ENCODE results near the gene ADAM22.

The ADAM22 gene

DNA sequence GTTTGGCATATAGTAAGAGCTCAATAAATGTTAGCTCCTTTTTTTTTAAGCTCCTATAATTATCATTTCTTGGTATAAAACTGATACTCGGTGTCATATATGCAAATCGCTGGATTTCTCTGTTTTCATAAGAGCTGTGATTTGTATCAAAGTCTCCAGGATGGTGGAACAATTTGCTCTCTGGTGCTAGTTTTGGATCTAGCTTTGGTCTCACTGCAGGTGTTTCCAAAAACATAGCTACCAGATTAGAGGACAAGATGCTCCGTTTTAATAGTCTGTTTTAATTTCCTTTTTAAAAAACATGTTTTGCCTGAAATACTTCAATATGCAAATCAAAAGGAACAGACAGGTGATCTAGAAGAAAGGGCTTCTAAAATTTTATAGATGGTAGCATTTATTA lies 25.3 kb downstream of the ADAM22 start (continued):
- TF ChIP-seq ZNF747 (tag by site-specific recombination; IDR thresholded peaks at IDR 0.05): no peak

DNA sequence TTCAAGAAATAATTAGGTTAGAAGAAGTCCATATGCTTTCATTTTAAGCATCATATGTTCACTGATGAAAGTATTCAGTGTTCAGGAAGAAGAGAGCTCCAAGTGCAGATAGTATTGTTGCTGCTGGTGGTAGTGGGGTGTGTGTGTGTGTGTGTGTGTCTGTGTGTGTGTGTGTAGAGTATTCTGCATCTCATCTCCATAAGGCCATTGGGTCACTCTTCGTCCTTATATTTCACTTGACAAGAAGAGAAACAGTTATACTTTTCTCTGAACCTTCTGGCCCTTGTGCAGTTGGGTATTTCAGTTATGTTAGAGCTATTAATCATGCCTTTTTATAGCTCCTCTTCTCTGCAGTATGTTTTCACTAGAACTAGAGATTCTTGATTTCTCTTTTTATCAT lies 26.2 kb downstream of the ADAM22 start:
- TF ChIP-seq GLIS2 (tag by site-specific recombination; IDR thresholded peaks at IDR 0.05) (no peak), SP3 (tag by site-specific recombination; IDR thresholded peaks at IDR 0.05) (no peak), SCRT1 (tag by site-specific recombination; IDR thresholded peaks at IDR 0.05; ENCODE audit: borderline replicate concordance) (no peak), ZBTB7A (tag by site-specific recombination; IDR thresholded peaks at IDR 0.05; ENCODE audit: low read depth) (no peak), ZNF404 (tag by site-specific recombination; IDR thresholded peaks at IDR 0.05) (no peak), ZNF138 (tag by site-specific recombination; IDR thresholded peaks at IDR 0.05; ENCODE audit: borderline replicate concordance) (no peak), ZNF19 (tag by site-specific recombination; IDR thresholded peaks at IDR 0.05; ENCODE audit: low read depth) (no peak), ZNF175 (tag by site-specific recombination; IDR thresholded peaks at IDR 0.05) (no peak), ZNF837 (tag by site-specific recombination; IDR thresholded peaks at IDR 0.05) (no peak), HOXD13 (CRISPR knock-in tag; IDR thresholded peaks at IDR 0.05; ENCODE audit: borderline replicate concordance) (no peak), ZNF585B (tag by site-specific recombination; IDR thresholded peaks at IDR 0.05) (no peak), REPIN1 (tag by site-specific recombination; IDR thresholded peaks at IDR 0.05; ENCODE audit: low read depth) (no peak), ZNF366 (tag by site-specific recombination; conservative IDR thresholded peaks at IDR 0.05) (no peak), ZNF155 (tag by site-specific recombination; IDR thresholded peaks at IDR 0.05) (no peak), ZFP37 (tag by site-specific recombination; IDR thresholded peaks at IDR 0.05) (no peak), ZFP41 (tag by site-specific recombination; IDR thresholded peaks at IDR 0.05; ENCODE audit: borderline replicate concordance) (no peak), ZNF777 (tag by site-specific recombination; IDR thresholded peaks at IDR 0.05; ENCODE audit: borderline replicate concordance) (no peak)
- TF ChIP-seq, protein P1, sequence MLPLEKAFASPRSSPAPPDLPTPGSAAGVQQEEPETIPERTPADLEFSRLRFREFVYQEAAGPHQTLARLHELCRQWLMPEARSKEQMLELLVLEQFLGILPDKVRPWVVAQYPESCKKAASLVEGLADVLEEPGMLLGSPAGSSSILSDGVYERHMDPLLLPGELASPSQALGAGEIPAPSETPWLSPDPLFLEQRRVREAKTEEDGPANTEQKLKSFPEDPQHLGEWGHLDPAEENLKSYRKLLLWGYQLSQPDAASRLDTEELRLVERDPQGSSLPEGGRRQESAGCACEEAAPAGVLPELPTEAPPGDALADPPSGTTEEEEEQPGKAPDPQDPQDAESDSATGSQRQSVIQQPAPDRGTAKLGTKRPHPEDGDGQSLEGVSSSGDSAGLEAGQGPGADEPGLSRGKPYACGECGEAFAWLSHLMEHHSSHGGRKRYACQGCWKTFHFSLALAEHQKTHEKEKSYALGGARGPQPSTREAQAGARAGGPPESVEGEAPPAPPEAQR (tag by site-specific recombination; IDR thresholded peaks at IDR 0.05): no peak
- no peak overlapping the region for H3K27ac ChIP-seq (ENCODE audit: extremely low read depth, low read depth, low read length)
- H3K4me3 ChIP-seq (ENCODE audit: low read depth, low read length): no peak overlapping the region
- ChIA-PET POLR2A (interaction anchor here (1.2 kb wide), 1 partner anchor 26 kb away, joined by 3 read pairs; the partner anchor contains the start of gene ADAM22), CTCF (interaction anchor here (0.7 kb wide), 2 partner anchors 546 to 1542 kb away, joined by 3 read pairs; no protein-coding TSS in a partner anchor)
- no peaks in the 10 kb centered on the region for H3K4me1 ChIP-seq (ENCODE audit: control insufficient read depth, insufficient read depth, low read length)
- H3K36me3 ChIP-seq (ENCODE audit: control insufficient read depth in 2 of 2, insufficient read depth in 1 of 2, low read length in 2 of 2): no peaks in the 10 kb centered on the region
- H3K9me3 ChIP-seq (ENCODE audit: control insufficient read depth, insufficient read depth, low read depth, low read length): no peaks in the 10 kb centered on the region

DNA sequence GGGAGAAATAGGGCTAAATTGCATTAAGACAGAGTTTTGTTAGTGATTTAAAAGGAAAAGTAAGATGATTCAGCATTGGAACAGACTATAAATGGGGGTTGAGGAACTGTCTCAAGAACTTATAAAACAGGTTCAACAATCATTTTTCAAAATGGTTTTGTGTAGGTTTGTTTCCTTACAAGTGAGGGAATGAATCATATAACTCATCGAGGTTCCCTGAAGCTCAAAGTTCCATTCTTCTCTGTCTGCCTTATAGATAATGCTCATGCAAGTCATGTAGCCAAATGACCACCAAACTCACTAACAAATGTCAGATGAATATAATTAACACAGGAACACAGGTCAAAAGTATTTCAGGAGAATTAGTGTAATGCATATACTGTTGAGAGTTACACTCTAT lies 27.7 kb downstream of the ADAM22 start:
- H3K27ac ChIP-seq (ENCODE audit: extremely low read depth, low read depth, low read length): no peak overlapping the region
- TF ChIP-seq, protein P2, sequence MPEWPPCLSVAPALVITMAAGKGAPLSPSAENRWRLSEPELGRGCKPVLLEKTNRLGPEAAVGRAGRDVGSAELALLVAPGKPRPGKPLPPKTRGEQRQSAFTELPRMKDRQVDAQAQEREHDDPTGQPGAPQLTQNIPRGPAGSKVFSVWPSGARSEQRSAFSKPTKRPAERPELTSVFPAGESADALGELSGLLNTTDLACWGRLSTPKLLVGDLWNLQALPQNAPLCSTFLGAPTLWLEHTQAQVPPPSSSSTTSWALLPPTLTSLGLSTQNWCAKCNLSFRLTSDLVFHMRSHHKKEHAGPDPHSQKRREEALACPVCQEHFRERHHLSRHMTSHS (tag by site-specific recombination; IDR thresholded peaks at IDR 0.05): no peak
- no peaks in the 10 kb centered on the region for H3K4me1 ChIP-seq (ENCODE audit: control insufficient read depth, insufficient read depth, low read length)
- ChIA-PET POLR2A (no interaction called here), CTCF (no interaction called here)
- no peak overlapping the region for H3K4me3 ChIP-seq (ENCODE audit: low read depth, low read length)
- no peaks in the 10 kb centered on the region for H3K36me3 ChIP-seq (ENCODE audit: control insufficient read depth in 2 of 2, insufficient read depth in 1 of 2, low read length in 2 of 2)
- no peaks in the 10 kb centered on the region for H3K9me3 ChIP-seq (ENCODE audit: control insufficient read depth, insufficient read depth, low read depth, low read length)

DNA sequence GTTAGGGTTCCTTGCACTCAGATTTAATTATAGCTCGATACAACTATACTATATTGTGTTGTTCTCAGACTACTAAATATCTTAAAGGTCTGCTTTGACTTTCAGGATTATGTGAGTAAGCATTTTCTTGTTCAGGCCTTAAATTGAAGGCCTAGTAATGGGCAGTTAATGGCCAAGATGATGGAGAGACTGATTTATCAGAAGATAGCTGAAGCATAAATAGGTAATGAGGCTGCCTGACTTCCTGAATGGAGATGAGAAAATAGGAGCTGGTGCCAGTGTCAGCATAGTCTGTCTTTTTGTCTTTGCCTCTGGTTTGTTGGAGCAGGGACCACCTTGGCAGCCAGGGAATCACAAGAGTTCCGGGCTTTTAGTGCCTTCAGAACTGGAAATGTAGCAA lies 32.2 kb downstream of the ADAM22 start:
- TF ChIP-seq, protein P3, sequence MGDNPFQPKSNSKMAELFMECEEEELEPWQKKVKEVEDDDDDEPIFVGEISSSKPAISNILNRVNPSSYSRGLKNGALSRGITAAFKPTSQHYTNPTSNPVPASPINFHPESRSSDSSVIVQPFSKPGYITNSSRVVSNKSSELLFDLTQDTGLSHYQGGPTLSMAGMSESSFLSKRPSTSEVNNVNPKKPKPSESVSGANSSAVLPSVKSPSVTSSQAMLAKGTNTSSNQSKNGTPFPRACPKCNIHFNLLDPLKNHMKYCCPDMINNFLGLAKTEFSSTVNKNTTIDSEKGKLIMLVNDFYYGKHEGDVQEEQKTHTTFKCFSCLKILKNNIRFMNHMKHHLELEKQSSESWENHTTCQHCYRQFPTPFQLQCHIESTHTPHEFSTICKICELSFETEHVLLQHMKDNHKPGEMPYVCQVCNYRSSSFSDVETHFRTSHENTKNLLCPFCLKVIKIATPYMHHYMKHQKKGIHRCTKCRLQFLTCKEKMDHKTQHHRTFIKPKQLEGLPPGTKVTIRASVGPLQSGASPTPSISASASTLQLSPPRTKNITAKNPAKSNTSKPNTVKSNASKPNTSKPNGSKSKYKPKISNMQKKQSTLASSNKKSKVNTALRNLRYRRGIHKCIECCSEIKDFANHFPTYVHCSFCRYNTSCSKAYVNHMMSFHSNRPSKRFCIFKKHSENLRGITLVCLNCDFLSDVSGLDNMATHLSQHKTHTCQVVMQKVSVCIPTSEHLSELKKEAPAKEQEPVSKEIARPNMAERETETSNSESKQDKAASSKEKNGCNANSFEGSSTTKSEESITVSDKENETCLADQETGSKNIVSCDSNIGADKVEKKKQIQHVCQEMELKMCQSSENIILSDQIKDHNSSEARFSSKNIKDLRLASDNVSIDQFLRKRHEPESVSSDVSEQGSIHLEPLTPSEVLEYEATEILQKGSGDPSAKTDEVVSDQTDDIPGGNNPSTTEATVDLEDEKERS (tag by site-specific recombination; IDR thresholded peaks at IDR 0.05): no peak
- TF ChIP-seq MEIS1 (CRISPR knock-in tag; IDR thresholded peaks at IDR 0.05; ENCODE audit: borderline replicate concordance) (no peak), ZNF555 (tag by site-specific recombination; conservative IDR thresholded peaks at IDR 0.05) (no peak), ZNF521 (tag by site-specific recombination; IDR thresholded peaks at IDR 0.05) (no peak)
- TF ChIP-seq, protein P4, sequence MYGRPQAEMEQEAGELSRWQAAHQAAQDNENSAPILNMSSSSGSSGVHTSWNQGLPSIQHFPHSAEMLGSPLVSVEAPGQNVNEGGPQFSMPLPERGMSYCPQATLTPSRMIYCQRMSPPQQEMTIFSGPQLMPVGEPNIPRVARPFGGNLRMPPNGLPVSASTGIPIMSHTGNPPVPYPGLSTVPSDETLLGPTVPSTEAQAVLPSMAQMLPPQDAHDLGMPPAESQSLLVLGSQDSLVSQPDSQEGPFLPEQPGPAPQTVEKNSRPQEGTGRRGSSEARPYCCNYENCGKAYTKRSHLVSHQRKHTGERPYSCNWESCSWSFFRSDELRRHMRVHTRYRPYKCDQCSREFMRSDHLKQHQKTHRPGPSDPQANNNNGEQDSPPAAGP (tag by site-specific recombination; IDR thresholded peaks at IDR 0.05): no peak
- Histone ChIP-seq H3K27ac (ENCODE audit: extremely low read depth, low read depth, low read length) (no peak overlapping the region), H3K4me3 (ENCODE audit: low read depth, low read length) (no peak overlapping the region), H3K4me1 (ENCODE audit: control insufficient read depth, insufficient read depth, low read length) (no peaks in the 10 kb centered on the region), H3K9me3 (ENCODE audit: control insufficient read depth, insufficient read depth, low read depth, low read length) (no peaks in the 10 kb centered on the region), H3K36me3 (ENCODE audit: control insufficient read depth in 2 of 2, insufficient read depth in 1 of 2, low read length in 2 of 2) (no peaks in the 10 kb centered on the region)
- ChIA-PET CTCF (interaction anchor here (0.6 to 1.1 kb wide), 2 partner anchors 10 to 412 kb away, joined by 3 read pairs; no protein-coding TSS in a partner anchor), POLR2A (no interaction called here)

All from HEK293 (cell line).